ENCODE measurements around the gene GPR152.

Gene GPR152

DNA sequence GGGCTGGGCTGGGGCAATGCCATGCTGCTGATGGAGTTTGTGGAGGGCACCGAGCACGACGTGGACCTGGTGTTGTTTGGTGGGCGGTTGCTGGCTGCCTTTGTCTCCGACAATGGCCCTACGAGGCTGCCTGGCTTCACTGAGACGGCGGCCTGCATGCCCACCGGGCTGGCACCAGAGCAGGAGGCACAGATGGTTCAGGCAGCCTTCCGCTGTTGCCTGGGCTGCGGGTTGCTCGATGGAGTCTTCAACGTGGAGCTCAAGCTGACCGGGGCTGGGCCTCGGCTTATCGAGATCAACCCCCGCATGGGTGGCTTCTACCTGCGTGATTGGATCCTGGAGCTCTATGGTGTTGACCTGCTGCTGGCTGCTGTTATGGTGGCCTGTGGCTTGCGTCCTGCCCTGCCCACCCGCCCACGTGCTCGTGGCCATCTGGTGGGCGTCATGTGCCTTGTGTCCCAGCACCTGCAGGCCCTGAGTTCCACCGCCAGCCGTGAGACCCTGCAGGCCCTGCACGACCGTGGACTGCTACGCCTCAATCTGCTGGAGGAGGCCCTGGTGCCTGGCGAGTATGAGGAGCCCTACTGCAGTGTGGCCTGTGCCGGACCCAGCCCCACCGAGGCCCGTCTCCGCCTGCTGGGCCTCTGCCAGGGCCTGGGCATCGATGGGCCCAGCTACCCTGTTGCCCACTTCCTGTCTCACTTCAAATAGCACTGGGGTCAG lies 28.5 kb downstream of the GPR152 start:
- no peak for DNase-seq (ENCODE audit: low spot score)

DNA sequence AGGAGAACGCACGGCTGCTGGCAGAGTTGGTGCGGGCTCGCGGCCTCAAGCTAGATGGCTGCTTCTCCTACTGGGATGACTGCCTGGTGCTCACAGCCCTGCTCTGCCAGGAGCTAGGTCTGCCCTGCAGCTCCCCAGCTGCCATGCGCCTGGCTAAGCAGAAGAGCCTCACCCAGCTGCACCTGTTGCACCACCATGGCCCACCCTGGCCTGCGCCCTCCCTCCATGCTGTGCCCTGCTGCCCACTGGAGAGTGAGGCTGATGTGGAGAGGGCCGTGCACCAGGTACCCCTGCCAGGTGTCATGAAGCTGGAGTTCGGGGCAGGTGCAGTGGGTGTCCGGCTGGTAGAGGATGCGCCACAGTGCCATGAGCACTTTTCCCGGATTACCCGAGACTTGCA lies 29.1 kb downstream of the GPR152 start:
- DNase-seq (ENCODE audit: low spot score) = no peak

DNA sequence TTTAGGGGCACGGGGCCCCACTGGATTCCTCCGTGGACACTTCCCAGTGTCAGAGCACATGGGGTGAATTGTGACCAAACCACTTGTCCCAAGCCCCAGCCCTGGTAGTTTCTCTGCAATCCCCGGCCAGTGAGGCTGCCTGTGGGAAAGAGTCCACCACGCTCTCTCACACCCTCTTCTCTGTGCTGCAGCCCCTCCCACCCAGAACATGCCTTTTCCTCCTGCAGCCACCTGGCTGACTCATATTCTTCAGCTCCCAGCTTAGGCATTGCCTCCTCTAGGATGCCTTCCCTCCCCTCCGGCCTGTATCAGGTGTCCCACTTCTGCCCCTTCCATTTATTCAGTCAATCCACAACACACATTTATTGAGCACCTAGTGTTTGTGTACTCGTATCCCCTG lies 29.6 kb downstream of the GPR152 start:
- DNase-seq (ENCODE audit: low spot score) = no peak

GRCh38 chr11:67421430-67422031 lies 31.0 kb downstream of the GPR152 start:
- DNase-seq (ENCODE audit: low spot score) = no peak

GRCh38 chr11:67420646-67421429 lies 31.7 kb downstream of the GPR152 start:
- peak; percentile 100 for DNase-seq (ENCODE audit: low spot score)

GRCh38 chr11:67420147-67420645 lies 32.3 kb downstream of the GPR152 start:
- no peak for DNase-seq (ENCODE audit: low spot score)

DNA sequence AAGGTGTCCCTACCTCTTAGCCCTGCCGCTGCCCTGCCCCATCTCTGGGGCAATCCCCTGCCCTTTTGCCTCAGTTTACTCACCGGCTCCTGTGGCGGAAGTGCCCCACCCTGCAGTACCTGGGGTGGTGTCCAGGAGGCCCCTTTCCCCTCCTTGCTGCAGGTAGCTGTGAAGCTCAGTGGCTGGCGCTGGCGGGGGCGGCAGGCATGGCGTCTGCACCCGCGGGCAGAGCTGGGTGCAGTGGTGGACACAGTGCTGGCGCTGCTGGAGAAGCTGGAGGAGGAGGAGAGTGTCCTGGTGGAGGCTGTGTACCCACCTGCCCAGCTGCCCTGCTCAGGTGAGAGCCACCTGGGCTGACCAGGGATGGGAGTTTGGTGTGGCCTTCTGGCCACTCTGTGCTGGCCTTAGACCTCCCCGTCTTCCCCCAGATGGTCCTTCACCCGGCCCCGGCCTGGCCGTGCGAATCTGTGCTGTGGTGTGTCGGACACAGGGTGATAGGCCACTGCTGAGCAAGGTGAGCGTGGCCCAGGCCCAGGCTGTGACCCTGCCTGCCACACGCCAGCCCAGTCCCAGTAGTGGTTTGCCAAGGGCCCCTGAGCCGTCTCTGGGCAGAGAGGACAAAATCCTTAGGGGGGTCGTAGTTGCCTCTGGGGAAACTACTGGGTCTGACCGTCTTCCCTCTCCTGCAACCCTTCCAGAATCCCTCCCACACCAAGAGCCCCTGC lies 33.0 kb downstream of the GPR152 start:
- no peak for DNase-seq (ENCODE audit: low spot score)

GRCh38 chr11:67418476-67419281 lies 33.9 kb downstream of the GPR152 start:
- no peak for DNase-seq (ENCODE audit: low spot score)

- no peak for DNase-seq (ENCODE audit: low spot score)
Observed at GRCh38 chr11:67417425-67417824, 35.1 kb downstream of the GPR152 start.

DNA sequence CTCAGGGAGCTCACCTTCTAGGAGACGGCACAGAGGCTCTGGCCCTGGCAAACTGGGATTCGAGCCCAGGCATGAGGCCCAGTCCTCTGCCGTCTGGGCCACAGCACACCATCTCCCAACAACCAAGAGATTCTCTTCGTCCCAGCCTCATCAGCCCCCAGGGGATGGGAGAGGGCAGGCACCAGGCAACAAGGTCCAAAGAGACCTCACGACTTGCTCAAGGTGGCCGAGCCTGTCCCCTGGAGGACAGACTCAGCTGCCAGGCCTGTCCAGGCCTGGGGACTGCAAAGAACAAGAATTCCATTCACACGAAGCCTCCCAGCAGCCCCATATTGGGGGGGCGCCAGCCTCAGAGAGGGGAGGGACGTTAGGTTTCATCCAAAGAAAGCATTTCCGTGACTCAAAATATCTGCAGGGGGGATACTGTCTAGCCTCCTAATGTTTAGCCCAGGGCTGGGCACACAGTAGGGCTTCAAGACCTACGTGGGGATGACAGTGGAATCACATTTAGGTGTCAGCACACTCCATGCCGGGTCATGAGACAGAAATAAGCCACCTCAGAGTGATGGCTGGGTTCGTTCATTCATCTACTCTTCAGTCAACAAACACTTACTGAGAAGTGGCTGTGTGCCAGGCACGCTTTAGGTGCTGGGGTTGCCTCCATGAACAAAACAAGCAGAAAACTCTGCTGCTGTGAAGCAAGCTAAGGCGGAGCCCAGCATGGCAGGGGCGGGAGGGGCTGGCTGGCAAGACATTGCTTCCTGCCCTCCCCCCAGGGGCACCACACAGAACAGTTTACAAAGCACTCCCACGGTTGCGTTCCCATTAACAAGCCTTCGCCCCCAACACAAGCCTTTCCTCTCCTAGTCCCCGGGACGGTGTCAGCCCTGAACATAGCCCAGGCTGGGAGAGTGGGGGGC lies 35.9 kb downstream of the GPR152 start:
- DNase-seq (ENCODE audit: low spot score) = no peak

DNA sequence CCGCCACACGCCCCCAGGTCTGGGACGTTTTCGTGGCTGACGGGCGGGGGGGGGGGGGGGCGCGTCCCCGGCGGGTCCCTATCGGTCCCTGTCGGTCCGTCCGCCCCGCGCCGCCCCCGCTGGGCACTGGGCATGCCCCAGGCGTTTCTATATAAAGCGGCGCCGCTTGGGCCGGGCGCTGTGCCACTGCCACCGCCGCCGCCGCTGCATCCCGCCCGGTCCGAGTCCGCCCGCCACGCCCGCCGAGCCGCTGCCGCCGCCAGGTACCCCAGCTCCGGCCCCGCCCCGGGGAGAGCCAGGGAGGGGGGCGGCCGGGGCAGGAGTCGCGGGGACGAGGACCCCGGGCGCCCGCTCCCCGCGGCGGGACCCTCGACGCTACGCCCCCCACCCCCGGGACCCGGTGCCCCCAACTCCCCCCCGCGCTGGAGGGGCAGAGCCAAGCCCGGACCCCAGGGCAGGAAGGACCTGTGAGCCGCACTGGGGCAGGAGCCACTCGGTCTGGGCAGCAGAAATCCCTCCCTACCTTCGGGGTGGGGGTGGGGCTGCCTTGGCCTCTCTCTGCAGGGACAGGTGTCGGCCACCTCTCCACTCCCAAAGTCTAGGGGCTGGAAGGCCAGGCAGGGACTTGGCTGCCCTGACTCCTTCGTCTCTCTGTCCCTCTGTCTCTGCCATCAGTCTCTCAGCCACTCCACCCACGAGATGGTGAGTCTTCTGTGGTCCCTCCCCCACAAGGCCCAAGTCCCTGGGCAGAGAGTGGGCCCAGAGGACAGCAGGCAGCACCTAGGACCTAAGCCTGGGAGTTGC lies 36.8 kb downstream of the GPR152 start, which contains the start of gene CARNS1:
CARNS1 (plus strand) TSS at position 178 of the 804 bp plus-strand sequence; CDS start at position 700, 522 bp downstream.
- no peak for DNase-seq (ENCODE audit: low spot score)

GRCh38 chr11:67413266-67413849 lies 39.2 kb downstream of the GPR152 start:
- no peak for DNase-seq (ENCODE audit: low spot score)

- DNase-seq (ENCODE audit: low spot score) = no peak
Observed at GRCh38 chr11:67412495-67413179, 39.9 kb downstream of the GPR152 start.

DNA sequence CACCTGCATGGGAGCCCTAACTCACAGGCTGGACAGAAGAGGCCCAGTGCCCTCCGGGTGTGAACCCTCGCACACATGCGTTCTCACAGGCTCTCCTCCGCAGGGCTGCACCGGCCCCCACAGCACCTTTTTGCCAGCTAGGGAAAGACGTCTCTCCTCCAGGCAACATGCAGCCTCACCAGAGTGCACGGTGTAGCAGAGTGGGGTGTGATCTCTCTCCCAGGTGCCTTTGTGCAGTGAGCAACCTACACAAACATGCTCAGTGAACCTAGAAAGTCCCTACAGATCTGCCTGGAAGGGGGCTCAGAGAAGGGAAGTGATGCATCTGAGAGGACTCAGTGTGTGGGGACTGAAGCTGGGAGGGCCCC lies 40.8 kb downstream of the GPR152 start:
- no peak for DNase-seq (ENCODE audit: low spot score)

DNA sequence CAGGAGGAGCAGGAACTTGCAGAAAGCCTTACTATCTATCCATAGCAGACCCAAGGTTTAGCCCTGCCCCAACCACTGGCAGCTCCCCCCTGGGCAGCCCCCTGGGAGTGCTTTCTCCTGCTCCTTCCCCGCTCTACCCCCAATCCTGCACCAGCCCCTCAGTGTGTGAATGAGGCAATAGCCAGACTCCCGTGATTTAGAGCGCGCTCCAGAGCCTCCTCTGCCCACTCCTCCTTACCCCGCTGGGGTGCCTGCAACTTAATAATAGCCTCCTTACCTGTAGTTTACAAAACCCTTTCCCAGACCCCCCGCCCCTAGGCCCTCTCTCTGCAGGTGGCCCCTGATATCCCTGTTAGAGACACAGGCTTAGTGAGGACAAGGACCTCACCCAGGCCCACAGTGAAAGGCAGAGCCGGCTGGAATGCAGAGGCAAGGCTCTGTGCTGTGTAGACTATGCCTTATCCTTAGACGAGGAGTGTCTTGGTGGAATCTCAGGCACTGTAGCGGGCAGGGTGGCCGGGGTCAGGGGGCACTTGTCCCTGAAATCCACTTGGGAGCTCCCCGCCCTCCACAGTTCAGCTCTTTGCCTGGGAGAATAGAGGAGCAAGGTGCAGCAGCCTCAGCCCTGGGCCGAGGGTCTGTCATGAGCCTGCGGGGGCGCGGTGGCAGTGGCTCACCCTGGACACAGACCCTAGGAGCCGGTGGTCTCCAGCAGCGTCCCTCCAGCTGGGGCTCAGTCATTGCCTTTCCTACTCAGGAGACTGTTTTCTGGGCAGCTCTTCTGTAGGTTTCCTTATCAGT lies 41.3 kb downstream of the GPR152 start:
- DNase-seq (ENCODE audit: low spot score) = no peak

- no peak for DNase-seq (ENCODE audit: low spot score)
Observed at GRCh38 chr11:67410369-67410831, 42.1 kb downstream of the GPR152 start.

DNA sequence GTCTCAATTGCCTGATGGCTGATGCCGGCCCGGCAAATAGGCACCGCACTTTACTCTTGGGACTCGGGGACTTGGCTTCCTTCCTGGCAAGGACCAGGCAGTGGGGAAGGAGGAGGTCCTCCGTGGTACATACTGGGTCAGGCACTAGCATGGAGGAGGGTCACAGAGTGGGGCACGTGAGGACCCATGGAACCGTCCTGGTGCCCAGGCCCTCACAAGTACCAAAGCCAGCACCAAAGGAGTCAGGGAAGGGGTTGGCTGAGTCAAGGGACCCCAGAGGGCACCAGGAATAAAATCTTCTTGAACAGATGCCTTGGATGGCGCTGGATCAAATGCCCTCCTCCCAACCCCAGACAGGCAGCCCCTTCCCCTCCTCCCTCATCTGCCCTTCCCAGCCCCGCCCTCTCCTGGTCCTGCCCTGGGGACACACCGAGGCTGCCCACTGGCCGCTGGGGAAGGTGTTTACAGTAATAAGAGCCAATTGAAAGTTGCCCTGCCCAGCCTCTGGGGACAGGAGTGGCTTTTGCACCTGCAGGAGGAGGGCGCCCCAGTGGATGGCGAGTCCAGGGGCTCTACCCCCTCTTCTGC lies 42.7 kb downstream of the GPR152 start:
- DNase-seq (ENCODE audit: low spot score) = peak; percentile 98

All from HuH-7 (cell line).